Measurements from ENCODE around the gene P2RX6. TPM values are rescaled to one million over a fixed set of nuclear protein-coding genes. Genes with fewer than 3 reads are reported as not detected.
A peak's percentile ranks its signal among the peaks of the same experiment; 100 is the strongest.

The P2RX6 gene
- total and polyA plus RNA-seq, 9 of the 15 experiments (the other 6 are each of a cell fraction or from before 2014, with no cell fraction given), result 0.01 to 3.9 (median 1.5) TPM; not detected in 1

- TF ChIP-seq RBM39 (optimal IDR thresholded peaks at IDR 0.05; ENCODE audit: low read depth, low read length), result no peak
- TF ChIP-seq CXXC5 (CRISPR knock-in tag; IDR thresholded peaks at IDR 0.05), result no peak
- no peak for TF ChIP-seq U2AF1 (optimal IDR thresholded peaks at IDR 0.05; ENCODE audit: low read depth, low read length)
- no peak for TF ChIP-seq TAL1 (IDR thresholded peaks at IDR 0.05)
- TF ChIP-seq HNRNPL (IDR thresholded peaks at IDR 0.05; ENCODE audit: low read depth, low read length), result 0 out of 2 replicates have a peak, but pooled peaks have one; percentile 18
- no peak for TF ChIP-seq REST (IDR thresholded peaks at IDR 0.05; ENCODE audit: borderline replicate concordance)
- 0 out of 2 replicates have a peak, but pooled peaks have one; percentile 25 for TF ChIP-seq REST (CRISPR knock-in tag; IDR thresholded peaks at IDR 0.05; ENCODE audit: low read depth)
- no peak for TF ChIP-seq TEAD4 (IDR thresholded peaks at IDR 0.05; ENCODE audit: low read length)
- TF ChIP-seq TEAD4 (CRISPR knock-in tag; IDR thresholded peaks at IDR 0.05; ENCODE audit: borderline replicate concordance), result no peak
These were observed 2.2 kb upstream of the P2RX6 start (continued) for GRCh38 chr22:21012446-21013407.

Data from K562 (cell line).